NCI-H1436 (cell line): ENCODE data around the gene MSH3.

Source experiments
- DNase-seq: peaks from one replicate; lab custom pipeline; 2025; lab: John Stamatoyannopoulos, UW

MSH3 gene

DNA sequence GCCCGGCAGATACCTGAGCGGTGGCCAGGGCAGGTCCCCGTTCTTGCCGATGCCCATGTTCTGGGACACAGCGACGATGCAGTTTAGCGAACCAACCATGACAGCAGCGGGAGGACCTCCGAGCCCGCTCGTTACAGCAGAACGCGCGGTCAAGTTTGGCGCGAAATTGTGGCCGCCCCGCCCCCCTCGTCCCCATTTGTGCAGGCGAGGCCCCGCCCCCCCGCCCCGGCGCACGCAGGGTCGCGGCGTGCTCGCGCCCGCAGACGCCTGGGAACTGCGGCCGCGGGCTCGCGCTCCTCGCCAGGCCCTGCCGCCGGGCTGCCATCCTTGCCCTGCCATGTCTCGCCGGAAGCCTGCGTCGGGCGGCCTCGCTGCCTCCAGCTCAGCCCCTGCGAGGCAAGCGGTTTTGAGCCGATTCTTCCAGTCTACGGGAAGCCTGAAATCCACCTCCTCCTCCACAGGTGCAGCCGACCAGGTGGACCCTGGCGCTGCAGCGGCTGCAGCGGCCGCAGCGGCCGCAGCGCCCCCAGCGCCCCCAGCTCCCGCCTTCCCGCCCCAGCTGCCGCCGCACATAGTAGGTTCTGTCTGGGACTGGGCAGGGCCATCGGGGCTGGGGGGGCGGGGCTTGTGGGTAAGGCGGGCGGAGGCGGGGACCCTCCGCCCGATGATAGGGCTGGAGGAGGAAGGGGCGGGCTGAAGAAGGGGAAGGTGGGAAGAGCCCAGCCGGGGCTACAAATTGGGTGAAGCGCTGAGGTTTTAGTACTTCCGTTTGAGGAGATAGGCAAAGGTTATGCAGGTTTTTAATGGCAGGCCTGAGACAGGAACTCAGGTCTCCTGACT lies at the start of gene MSH3, which contains the start of gene DHFR:
Gene MSH3, plus strand, starts transcription at position 262 of the 840 bp plus-strand sequence. Its CDS starts 76 bp downstream, at position 338.
Gene DHFR, minus strand, starts transcription at position 593 of the 840 bp plus-strand sequence. Its CDS starts 494 bp downstream, at position 99.
- DNase-seq = peak; percentile 90

DNA sequence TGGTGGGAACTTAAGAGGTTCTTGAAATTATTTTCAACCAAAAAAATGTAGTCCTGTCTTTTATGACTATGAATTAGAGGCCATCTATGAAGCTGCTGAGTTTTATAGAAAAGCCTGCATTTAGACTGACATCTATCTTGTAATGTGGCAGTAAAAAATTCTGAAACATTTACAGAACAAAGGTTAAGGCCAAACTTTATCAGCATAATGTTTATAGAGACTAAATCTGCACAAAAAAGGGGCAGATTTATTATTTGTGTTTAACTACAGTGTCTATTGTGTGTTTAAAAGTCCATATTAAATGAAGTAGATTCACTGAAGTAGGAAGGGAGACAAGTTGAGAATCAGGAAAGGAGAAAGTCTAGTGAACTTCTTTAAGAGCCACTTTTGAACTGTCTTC lies 47.1 kb upstream of the MSH3 start:
- no peak for DNase-seq

DNA sequence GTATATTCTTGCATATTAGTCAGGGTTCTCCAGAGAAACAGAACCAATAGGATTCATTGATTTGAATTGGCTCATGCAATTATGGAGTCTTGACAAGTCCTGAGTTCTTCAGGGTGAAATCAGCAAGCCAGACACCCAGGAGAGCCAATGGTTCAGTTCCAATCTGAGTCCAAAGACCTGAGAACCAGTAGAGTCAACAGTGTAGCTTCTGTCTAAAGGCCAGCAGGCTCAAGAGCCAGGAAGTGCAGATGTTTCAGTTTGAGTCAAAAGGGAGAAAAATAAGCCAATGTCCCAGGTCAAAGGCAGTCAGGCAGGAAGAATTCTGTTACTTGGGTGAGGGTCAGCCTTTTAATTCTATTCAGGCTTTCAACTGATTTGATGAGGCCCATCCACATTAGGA lies 46.6 kb upstream of the MSH3 start:
- DNase-seq = no peak

DNA sequence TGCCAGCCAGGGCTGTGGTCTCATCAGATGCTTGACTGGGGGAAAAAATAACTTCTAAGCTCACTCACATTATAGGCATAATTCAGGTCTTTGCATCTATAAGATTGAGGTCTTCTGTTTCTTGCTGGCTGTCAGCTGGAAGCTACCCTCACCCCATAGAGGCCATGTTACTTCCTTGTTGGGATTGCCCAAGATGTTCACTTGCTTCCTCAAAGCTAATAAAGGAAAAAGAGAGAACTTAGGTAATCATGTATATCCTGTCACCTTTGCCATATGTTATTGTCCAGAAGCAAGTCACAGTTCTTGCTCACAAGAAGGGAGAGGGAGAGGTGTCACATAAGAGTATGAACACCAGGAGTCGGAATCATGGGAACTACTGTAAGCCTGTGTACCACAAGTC lies 45.7 kb upstream of the MSH3 start:
- DNase-seq = no peak

DNA sequence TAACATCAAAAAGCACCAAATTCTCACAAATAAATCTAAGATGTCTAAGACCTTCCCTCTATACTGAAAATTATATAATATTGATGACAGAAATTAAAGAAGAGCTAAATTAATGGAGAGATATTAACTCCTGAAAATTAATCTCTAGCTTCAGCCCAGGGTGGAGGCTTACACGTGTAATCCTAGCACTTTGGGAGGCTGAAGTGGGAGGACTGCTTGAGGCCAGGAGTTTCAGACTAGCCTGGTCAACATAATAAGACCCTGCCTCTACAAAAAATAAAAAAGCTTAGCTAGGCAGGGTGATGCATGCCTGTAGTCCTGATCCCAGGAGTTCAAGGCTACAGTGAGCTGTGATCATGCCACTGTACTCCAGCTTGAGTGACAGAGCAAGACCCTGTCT lies 44.8 kb upstream of the MSH3 start:
- DNase-seq = no peak

DNA sequence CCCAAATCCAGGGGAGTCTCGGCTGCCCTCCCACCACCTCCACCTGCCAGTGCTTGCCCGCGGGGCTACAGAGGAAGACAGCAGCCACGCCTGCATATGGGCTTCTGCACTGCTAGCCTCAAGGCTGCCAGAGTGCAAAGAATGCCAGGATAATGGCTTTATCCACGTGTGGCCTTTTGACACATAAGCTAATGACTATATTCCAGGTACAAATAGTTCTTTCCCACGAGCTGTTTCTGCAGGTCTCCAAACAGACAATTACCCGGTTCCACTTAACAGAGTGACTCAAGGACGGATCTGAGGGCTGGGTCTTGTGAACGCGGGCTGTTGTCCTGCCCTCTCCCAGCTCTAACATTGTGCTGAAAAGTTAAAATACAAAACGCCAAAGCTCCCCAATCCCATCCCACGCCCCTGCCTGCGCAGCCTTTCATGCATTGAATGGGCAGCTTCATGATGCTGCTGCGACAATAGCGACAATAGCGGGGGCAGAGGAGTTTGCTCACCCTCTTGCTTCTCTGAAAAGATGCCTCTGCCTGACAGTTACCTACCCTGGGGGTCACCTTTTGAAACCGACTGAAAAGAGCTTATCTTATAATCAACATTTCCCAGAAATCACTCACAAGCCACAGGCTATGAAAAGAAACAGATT lies 39.1 kb upstream of the MSH3 start:
- DNase-seq = no peak

DNA sequence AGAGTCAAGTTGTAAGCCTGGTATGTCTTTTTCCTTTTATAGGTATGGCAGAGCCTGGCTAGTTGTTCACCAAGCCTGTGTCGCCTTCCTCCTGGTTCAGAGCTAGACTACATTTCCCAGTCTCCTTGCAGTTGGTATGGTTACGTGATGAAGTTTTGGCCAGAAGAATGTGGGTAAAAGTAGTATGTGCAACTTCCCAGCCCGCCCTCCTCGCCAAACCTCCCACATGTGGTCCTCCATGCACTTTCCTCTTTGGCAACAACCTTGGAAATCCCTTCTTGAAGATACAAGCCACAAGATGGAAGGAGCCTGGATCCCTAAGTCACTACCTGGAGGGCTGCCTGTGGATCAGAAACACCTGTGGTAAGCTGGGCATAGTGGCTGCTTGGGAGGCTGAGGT lies 36.0 kb upstream of the MSH3 start:
- DNase-seq = no peak

DNA sequence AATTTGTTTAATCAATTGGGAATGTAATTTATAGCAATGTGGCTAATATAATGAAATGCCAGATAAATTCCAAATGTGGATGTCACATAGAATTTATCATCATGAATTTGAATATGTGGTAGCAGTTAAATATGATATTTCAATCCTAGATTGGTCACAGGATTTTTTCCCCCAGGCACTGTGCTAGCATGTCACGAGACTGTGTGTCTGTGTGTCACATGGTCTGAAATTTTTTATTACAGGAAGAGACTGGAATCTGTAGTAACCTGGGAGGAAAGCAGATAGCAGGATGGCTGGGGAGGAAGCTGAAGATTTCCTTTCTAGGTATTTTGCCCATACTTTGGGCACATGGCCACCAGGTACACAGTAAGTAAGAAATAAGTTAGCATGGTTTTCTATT lies 35.4 kb upstream of the MSH3 start:
- no peak for DNase-seq

DNA sequence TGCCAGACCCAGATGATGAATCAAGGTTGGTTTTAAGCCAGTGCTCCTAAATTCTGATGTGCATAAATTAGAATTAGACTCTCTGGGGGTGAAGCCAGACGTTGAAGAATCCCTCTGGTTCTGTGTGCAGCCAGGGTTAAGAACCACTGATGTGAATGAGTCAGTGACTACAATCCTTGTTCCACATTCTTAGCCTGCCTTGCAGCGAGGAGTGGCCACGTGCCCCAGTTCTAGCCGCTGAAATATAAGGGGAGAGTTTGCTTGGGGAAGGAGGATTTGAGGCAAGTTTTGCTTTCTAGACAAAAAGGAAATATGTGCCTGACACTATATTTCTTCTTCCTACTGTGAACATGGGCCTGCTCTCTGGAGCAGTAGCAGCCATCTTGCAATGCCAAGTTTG lies 34.2 kb upstream of the MSH3 start:
- DNase-seq = no peak

DNA sequence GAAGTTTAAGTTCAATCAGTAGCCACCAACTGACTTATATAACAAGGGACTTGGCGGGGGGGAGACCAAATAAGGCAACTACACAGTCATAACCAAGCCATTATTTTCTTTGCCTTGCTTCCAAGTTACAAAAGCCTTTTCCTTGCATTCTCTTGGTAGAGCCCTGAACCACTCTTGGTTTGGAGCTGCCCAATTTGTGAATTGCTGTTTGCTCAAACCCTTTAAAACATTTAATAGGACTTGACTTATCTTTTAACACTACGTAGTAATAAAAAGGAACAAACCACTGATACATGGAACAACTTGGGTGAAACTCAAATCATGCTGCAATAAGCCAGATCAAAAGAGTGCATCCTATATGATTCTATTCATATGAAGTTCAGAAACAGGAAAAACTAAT lies 31.7 kb upstream of the MSH3 start:
- DNase-seq = no peak

DNA sequence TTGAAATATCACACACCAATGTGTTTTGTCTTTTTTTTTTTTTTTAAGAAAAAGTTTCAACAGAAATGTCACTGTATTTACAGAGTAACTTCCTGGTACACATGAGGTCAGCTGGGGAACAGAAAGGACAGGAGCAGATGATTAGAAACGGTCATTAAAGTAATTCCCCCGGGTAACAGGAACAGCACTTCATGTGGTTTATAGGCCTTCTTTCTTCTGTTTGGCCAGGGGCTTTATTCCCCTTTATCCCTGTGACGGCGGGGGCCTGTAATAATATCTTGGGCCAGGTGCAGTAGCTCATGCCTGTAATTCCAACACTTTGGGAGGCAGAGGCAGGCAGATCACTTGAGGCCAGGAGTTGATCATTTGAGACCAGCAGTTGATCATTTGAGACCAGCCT lies 30.5 kb upstream of the MSH3 start:
- DNase-seq = no peak

DNA sequence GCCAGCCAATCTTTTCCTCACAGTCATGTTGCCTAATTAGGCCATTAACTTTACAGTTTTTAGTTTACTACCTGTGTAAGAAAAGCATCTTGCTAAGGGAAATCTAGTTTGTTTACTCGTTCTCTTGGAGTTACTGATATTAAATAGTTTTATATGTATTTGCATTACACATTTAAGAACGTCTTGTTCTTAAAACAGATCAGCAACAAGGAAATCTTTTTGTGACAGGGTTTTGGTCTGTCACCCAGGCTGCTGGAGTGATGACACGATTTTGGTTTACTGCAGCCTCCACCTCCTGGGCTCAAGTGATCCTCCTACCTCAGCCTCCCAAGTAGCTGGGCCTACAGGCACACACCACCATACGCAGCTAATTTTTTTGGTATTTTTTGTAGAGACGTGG lies 29.2 kb upstream of the MSH3 start:
- no peak for DNase-seq

DNA sequence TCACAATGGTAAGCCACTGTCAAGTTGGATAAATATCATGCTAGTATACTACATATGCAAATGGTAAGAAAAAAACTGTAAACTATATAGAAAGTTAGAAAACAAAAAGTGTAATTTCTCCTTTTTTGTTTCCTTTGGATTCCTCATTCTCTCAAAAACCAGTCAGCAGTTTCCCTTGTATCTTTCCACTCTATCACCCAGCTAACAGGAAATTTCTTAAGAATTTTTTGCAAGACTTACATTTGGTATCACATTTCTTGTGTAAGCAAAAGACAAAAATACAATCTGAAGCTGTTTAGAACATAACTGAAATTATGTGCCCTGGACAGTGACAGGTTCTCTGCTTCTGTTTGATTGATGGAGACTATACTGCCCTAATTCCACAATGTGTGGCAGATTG lies 25.2 kb upstream of the MSH3 start:
- no peak for DNase-seq

DNA sequence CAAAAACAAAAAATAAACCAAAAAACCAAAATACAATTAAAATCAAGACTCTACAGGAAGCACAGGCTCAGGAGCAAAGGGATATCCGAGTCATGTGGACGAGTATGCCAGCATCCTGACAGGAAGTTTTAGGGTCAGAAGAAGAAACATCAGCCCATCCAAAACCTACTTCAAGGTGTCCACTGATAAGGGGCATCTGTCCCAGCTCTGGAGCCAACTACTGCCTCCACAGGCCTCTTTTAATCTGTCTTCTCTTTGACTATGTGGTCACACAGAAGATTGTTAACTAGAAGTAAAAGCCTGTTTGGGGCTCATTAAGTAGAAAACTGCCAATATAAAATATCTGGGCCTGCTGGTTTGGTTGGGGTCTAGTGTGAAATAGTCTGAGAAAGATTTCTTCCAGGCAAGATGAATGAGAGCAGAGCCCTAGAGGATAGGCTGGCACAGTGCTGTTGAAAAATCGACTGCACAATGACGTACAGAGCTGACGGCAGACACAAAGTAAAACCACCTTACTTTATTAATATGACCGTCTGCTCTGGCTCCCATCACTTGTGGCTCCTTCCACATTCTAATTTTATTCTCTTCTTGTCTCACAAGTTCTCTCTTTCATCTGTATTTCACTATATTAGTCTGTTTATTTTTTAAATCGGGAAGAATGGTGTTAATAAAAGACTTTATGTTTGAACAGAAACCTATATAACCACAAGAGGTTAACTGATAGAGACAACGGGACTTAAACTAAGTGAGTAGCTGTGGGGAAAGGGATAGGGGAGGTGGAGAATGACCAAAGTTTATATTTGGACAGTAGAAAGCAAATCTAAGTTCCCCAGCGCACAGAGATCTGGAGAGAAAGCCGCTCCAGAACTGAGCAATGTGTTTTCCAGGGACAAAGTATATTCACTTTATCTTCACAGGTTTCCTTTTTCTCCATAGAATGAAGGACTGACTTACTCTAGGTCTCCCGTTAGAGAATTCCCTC lies 22.9 kb upstream of the MSH3 start:
- DNase-seq = no peak

DNA sequence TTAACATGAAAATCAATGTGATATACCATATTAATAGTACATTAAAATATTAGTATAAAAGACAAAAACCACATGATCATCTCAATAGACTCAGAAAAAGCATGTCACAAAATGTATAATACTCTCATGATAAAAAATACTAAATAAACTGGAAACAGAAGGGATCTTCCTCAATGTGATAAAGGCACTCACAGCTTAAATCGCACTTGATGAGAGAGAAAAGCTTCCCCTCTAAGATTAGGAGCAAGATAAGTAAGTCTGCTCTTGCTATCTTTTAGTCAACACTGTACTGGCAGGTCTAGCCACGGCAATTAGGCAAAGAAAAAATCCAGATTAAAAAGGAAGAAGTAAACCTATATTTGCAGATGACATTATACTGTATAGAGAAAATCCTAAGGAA lies 21.8 kb upstream of the MSH3 start:
- DNase-seq = no peak

DNA sequence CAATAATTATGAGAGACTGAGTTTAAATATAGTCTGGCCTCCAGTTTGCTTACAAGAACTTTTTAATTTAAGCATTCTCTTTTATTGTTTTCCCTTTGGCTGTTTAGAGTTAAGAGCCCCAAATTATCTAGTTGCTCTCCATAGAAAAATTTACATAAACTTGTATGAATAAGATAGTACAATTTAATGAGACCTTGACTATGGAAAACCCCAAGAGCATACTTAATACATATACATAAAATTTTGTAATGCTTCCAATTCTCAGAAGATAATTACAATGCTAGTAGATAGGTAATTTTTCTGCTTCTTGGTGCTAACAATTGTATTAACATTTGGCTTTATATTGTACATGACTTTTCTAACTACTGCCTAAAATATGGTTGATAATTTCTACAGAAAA lies 20.3 kb upstream of the MSH3 start:
- no peak for DNase-seq

DNA sequence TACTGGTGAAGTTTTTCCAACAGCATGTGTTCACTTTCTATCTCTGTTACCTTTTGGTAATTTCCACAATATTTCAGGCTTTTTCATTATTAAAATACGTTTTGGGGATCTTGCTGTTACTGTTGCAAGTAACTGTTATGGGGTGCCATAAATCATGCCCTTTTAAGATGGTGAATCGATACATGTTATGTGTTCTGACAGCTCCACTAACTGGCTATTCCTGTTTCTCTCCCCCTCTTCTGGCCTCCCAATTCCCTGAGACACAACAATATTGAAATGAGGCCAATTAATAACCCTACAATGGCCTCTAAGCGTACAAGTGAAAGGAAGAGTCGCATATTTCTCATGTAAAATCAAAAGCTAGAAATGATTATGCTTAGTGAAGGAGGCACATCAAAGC lies 13.1 kb upstream of the MSH3 start:
- no peak for DNase-seq

DNA sequence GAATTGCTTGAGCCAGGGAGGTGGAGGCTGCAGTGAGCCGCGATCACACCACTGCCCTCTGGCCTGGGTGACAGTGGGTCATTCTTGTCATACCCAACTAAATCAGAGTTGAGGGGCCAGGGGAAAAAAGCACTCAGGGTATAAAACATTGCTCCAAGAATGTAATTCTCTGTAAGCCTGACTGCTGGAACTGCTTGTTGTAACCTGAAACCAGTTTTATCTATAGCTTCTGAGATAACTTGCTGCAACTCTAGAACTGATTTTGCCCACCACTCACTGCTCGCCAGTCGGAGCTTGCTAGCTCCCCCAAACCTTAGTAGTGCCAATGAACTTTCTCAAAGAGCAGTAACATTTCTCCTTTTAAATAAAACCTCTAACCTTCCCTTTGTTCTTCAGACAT lies 9.6 kb upstream of the MSH3 start:
- DNase-seq = no peak

DNA sequence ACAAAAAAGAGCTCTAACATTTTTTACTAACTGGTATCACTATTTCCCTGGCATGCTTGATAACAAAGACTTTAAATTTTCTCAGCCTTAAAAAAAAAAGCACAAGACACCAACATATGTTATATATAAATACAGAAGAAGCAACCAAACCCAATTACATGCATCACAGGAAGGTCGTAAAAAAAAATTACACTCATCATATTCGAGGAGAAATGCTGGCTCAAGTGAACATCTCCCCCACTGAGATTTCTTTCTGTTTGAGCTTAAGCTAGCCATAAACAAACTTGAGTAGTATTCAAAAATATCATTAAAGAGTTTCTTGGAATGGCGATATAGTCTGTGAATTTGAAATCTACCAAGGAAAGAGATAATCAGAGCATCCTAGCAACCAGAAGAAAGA lies 7.5 kb upstream of the MSH3 start:
- no peak for DNase-seq

DNA sequence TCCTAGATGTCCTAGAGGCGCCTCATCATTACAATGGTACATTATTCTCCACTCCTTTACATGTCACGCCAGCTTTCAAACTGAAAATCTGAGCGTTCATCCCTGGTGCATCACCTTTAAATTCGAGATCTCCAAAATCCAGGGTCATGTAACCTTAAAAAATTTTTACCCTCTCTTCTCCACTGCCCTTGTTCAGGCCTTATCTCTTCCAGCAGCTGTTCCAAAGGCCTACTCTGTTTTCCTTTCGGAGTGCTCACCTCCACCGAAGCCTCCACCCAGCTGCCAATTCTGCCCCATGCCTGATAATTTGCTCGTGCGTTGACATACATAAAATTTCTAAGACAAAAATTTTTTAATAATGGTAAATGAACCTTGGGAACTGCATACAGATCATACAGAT lies 950 bp upstream of the MSH3 start:
- DNase-seq = no peak

DNA sequence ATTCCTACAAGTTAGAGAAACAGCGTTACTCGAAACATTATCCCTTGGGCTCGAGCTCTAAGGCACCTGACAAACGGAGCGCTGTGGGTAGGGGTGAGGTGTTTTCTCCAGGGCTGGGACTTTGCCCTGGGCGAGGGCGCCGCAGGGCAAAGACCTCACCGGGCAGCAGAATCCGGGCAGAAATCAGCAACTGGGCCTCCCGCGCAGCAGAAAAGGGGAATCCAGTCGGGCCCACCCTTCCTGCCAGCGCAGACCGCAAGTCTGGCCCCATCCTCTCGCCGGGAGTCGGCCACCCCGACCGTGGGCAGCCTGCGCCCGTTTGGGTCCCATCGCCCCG lies 430 bp upstream of the MSH3 start:
- DNase-seq = no peak

DNA sequence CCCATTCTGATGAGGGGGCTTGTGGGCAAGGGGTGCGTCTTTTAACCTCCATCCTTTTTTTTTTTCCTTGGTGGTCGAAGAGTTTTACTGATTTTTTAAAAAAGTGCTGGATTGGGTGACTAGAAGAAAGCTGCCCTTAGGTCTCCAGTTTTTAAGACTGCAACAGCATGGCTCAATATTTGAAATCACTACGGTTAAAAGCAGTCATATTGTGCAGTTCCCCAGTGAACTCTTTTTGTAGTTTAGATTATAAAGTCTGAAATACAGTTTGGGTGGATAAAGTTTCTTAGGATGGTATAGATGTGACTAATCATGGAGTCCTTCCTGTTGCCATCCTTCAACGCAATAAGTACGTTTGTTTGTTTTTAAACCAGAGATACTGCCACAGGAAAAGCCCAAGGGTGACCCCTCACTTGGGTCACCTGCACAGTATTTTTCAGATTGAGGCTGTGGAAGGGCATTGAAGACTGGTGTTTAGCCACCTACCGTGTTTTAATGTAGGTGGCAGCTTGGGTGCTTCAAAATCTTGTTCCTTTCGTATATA lies 851 bp downstream of the MSH3 start:
- DNase-seq = no peak
